Stimulated activated naive CD8-positive, alpha-beta T cell treated with anti-CD3 and anti-CD28 coated beads, Interleukin-15, Interleukin-2, amounts not matched to agents 100 ng/mL and 50 ng/mL, for 24 hours (primary cell): ENCODE data around the gene HAPLN2.
"Not testable (repeated sequence)": the region's sequence is repeated elsewhere in the genome, so short reads cannot be mapped to it uniquely, and the experiment has no call there.

ENCODE experiments used
- H3K27ac Mint-ChIP-seq: one replicate; pipeline ENCODE4 v1.8.0; 2021; ENCODE audit warnings: mild to moderate bottlenecking, mixed read lengths
- H3K27me3 Mint-ChIP-seq: one replicate; pipeline ENCODE4 v1.8.0; 2021; ENCODE audit warnings: mixed read lengths
- H3K36me3 Mint-ChIP-seq: one replicate; pipeline ENCODE4 v1.8.0; 2021; ENCODE audit warnings: low read depth, mixed read lengths
- H3K4me1 Mint-ChIP-seq: one replicate; pipeline ENCODE4 v1.8.0; 2021; ENCODE audit warnings: low read depth, mixed read lengths
- H3K4me3 Mint-ChIP-seq: one replicate; pipeline ENCODE4 v1.8.0; 2021; ENCODE audit warnings: mild to moderate bottlenecking, mixed read lengths
- H3K9me3 Mint-ChIP-seq: one replicate; pipeline ENCODE4 v1.8.0; 2021; ENCODE audit warnings: mixed read lengths

HAPLN2 gene

GRCh38 chr1:156623946-156624813, 5.0 kb downstream of the HAPLN2 start:
- no peaks in the 10 kb centered on the region for H3K9me3 Mint-ChIP-seq
- no peak overlapping the region for H3K27ac Mint-ChIP-seq
- peak overlapping the region; percentile 23 for H3K4me3 Mint-ChIP-seq
- H3K27me3 Mint-ChIP-seq = peaks cover 67% of the 10 kb centered on the region
- no peaks in the 10 kb centered on the region for H3K36me3 Mint-ChIP-seq
- peaks cover 10% of the 10 kb centered on the region for H3K4me1 Mint-ChIP-seq

- H3K4me1 Mint-ChIP-seq = peaks cover 10% of the 10 kb centered on the region
- peaks cover 67% of the 10 kb centered on the region for H3K27me3 Mint-ChIP-seq
- no peaks in the 10 kb centered on the region for H3K36me3 Mint-ChIP-seq
- peak overlapping the region; percentile 23 for H3K4me3 Mint-ChIP-seq
- H3K27ac Mint-ChIP-seq = no peak overlapping the region
- no peaks in the 10 kb centered on the region for H3K9me3 Mint-ChIP-seq
Observed at GRCh38 chr1:156624814-156625435, 5.7 kb downstream of the HAPLN2 start.

GRCh38 chr1:156625436-156626078, 6.3 kb downstream of the HAPLN2 start:
- Mint-ChIP-seq H3K9me3 (no peaks in the 10 kb centered on the region), H3K4me1 (peaks cover 10% of the 10 kb centered on the region), H3K27me3 (peaks cover 65% of the 10 kb centered on the region), H3K27ac (no peak overlapping the region), H3K36me3 (no peaks in the 10 kb centered on the region), H3K4me3 (peak overlapping the region; percentile 63)

GRCh38 chr1:156626079-156626438, 6.8 kb downstream of the HAPLN2 start:
- peaks cover 65% of the 10 kb centered on the region for H3K27me3 Mint-ChIP-seq
- peaks cover 10% of the 10 kb centered on the region for H3K4me1 Mint-ChIP-seq
- no peaks in the 10 kb centered on the region for H3K36me3 Mint-ChIP-seq
- no peaks in the 10 kb centered on the region for H3K9me3 Mint-ChIP-seq
- H3K4me3 Mint-ChIP-seq = peak overlapping the region; percentile 63
- no peak overlapping the region for H3K27ac Mint-ChIP-seq

- H3K27ac Mint-ChIP-seq = no peak overlapping the region
Observed at GRCh38 chr1:156627313-156627880, 8.2 kb downstream of the HAPLN2 start.

GRCh38 chr1:156629823-156630449, 10.7 kb downstream of the HAPLN2 start:
- no peaks in the 10 kb centered on the region for H3K9me3 Mint-ChIP-seq
- peaks cover 64% of the 10 kb centered on the region for H3K27me3 Mint-ChIP-seq
- H3K27ac Mint-ChIP-seq = no peak overlapping the region
- no peaks in the 10 kb centered on the region for H3K36me3 Mint-ChIP-seq
- H3K4me3 Mint-ChIP-seq = no peak overlapping the region
- H3K4me1 Mint-ChIP-seq = peaks cover 7% of the 10 kb centered on the region

More at GRCh38 chr1:156627313-156627880, 8.2 kb downstream of the HAPLN2 start:
- H3K27me3 Mint-ChIP-seq = peaks cover 66% of the 10 kb centered on the region
- peaks cover 10% of the 10 kb centered on the region for H3K4me1 Mint-ChIP-seq
- H3K36me3 Mint-ChIP-seq = no peaks in the 10 kb centered on the region
- no peak overlapping the region for H3K4me3 Mint-ChIP-seq
- no peaks in the 10 kb centered on the region for H3K9me3 Mint-ChIP-seq

GRCh38 chr1:156631152-156631551, 11.9 kb downstream of the HAPLN2 start:
- not testable (repeated sequence) for H3K4me3 Mint-ChIP-seq

GRCh38 chr1:156632355-156632754, 13.1 kb downstream of the HAPLN2 start:
- no peak overlapping the region for H3K4me3 Mint-ChIP-seq
- H3K9me3 Mint-ChIP-seq = no peaks in the 10 kb centered on the region
- H3K27ac Mint-ChIP-seq = no peak overlapping the region
- no peaks in the 10 kb centered on the region for H3K4me1 Mint-ChIP-seq
- peaks cover 60% of the 10 kb centered on the region for H3K27me3 Mint-ChIP-seq
- H3K36me3 Mint-ChIP-seq = no peaks in the 10 kb centered on the region

More at GRCh38 chr1:156631152-156631551, 11.9 kb downstream of the HAPLN2 start:
- not testable (repeated sequence) for H3K9me3 Mint-ChIP-seq, H3K36me3 Mint-ChIP-seq, H3K4me1 Mint-ChIP-seq, H3K27ac Mint-ChIP-seq
- H3K27me3 Mint-ChIP-seq = peaks cover 61% of the 10 kb centered on the region

GRCh38 chr1:156638189-156638985, 19.2 kb downstream of the HAPLN2 start:
- no peak overlapping the region for H3K27ac Mint-ChIP-seq
- H3K36me3 Mint-ChIP-seq = no peaks in the 10 kb centered on the region
- H3K9me3 Mint-ChIP-seq = no peaks in the 10 kb centered on the region
- H3K4me3 Mint-ChIP-seq = no peak overlapping the region
- H3K27me3 Mint-ChIP-seq = peaks cover 67% of the 10 kb centered on the region
- H3K4me1 Mint-ChIP-seq = peaks cover 19% of the 10 kb centered on the region

GRCh38 chr1:156639601-156640101, 20.4 kb downstream of the HAPLN2 start:
- Mint-ChIP-seq H3K4me3 (no peak overlapping the region), H3K9me3 (no peaks in the 10 kb centered on the region), H3K27ac (no peak overlapping the region), H3K36me3 (no peaks in the 10 kb centered on the region), H3K4me1 (peaks cover 25% of the 10 kb centered on the region), H3K27me3 (peaks cover 70% of the 10 kb centered on the region)

- no peaks in the 10 kb centered on the region for H3K36me3 Mint-ChIP-seq
- H3K27me3 Mint-ChIP-seq = peaks cover 80% of the 10 kb centered on the region
- peak overlapping the region; percentile 47 for H3K4me3 Mint-ChIP-seq
- peaks cover 25% of the 10 kb centered on the region for H3K4me1 Mint-ChIP-seq
- no peak overlapping the region for H3K27ac Mint-ChIP-seq
- H3K9me3 Mint-ChIP-seq = no peaks in the 10 kb centered on the region
Observed at GRCh38 chr1:156640842-156641706, 21.9 kb downstream of the HAPLN2 start.

- H3K36me3 Mint-ChIP-seq = no peaks in the 10 kb centered on the region
- H3K9me3 Mint-ChIP-seq = no peaks in the 10 kb centered on the region
- H3K4me1 Mint-ChIP-seq = peaks cover 25% of the 10 kb centered on the region
- peaks cover 81% of the 10 kb centered on the region for H3K27me3 Mint-ChIP-seq
- no peak within 1 kb of the TSS for H3K27ac Mint-ChIP-seq
- H3K4me3 Mint-ChIP-seq = peak within 1 kb of the TSS; percentile 47
Observed at GRCh38 chr1:156641761-156642264, 22.6 kb downstream of the HAPLN2 start, which contains the start of gene BCAN. TSS of gene BCAN (plus strand) at chr1:156642117. CDS start at chr1:156646055, 3,938 bp downstream.
